ENCODE measurements around the gene ENTHD1. TPM values are rescaled to one million over a fixed set of nuclear protein-coding genes. Genes with fewer than 3 reads are reported as not detected.

ENTHD1 gene
- total and polyA plus RNA-seq, 2 donors (not counting 3 experiments of a cell fraction or from before 2014, with no cell fraction given): not detected

DNA sequence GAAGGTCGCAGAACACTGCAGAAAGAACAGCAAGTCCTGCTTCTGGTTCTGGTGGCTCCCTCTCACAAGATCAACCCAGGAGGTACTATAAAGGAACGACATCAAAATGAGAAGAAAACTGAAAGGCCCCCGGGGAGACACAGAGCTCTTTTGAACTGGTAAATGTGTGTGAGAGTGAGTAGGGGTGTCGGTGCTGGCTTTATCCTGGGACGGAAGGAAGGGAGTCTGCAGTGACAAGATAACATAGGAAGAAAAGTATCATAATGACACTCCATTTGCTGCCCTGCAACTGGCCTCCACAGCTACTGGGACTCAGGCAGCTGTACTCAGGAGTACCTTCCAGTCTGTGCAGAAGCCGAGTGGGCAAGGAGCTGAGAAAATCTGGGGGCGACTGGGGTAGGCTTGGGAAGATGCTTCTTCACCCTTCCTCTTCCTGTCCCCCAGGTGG, 60.9 kb downstream of the ENTHD1 start:
- Histone ChIP-seq H3K9ac (replicated peaks; ENCODE audit: extremely low read depth, insufficient read depth, low read length) (no peak overlapping the region), H3K4me2 (ENCODE audit: insufficient read depth, low read length) (no peak overlapping the region), H3K9me3 (replicated peaks; ENCODE audit: control insufficient read depth, insufficient read depth, low read length) (no peaks in the 10 kb centered on the region), H3K9me1 (replicated peaks; ENCODE audit: control insufficient read depth, extremely low read depth, insufficient read depth, low read length) (no peaks in the 10 kb centered on the region), H2AFZ (ENCODE audit: low read depth, low read length) (no peak overlapping the region), H3K27me3 (ENCODE audit: control insufficient read depth in 2 of 2, insufficient read depth in 2 of 2, low read length in 2 of 2) (peaks cover 4 to 34% of the 10 kb centered on the region in 2 experiments), H3K79me2 (ENCODE audit: control insufficient read depth, insufficient read depth, low read length) (no peaks in the 10 kb centered on the region), H3K36me3 (ENCODE audit: control insufficient read depth in 2 of 2, extremely low read depth in 1 of 2, insufficient read depth in 2 of 2, low read length in 2 of 2) (no peaks in the 10 kb centered on the region), H4K20me1 (replicated peaks; ENCODE audit: control insufficient read depth, extremely low read depth, insufficient read depth, low read length) (no peaks in the 10 kb centered on the region), H3K27ac (ENCODE audit: insufficient read depth, low read depth, low read length) (no peak overlapping the region), H3K4me1 (ENCODE audit: control insufficient read depth, extremely low read depth, insufficient read depth, low read length) (no peaks in the 10 kb centered on the region), H3K4me3 (replicated peaks in 1 of 3; ENCODE audit: insufficient read depth in 1 of 3, low read depth in 1 of 3, low read length in 3 of 3) (no peak overlapping the region)
- TF ChIP-seq, protein P1, sequence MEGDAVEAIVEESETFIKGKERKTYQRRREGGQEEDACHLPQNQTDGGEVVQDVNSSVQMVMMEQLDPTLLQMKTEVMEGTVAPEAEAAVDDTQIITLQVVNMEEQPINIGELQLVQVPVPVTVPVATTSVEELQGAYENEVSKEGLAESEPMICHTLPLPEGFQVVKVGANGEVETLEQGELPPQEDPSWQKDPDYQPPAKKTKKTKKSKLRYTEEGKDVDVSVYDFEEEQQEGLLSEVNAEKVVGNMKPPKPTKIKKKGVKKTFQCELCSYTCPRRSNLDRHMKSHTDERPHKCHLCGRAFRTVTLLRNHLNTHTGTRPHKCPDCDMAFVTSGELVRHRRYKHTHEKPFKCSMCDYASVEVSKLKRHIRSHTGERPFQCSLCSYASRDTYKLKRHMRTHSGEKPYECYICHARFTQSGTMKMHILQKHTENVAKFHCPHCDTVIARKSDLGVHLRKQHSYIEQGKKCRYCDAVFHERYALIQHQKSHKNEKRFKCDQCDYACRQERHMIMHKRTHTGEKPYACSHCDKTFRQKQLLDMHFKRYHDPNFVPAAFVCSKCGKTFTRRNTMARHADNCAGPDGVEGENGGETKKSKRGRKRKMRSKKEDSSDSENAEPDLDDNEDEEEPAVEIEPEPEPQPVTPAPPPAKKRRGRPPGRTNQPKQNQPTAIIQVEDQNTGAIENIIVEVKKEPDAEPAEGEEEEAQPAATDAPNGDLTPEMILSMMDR (IDR thresholded peaks at IDR 0.05; ENCODE audit: extremely low read depth in 1 of 2, insufficient read depth in 1 of 2, low read depth in 1 of 2, low read length in 2 of 2): no peak
- no peak for TF ChIP-seq JUN (IDR thresholded peaks at IDR 0.05; ENCODE audit: borderline replicate concordance, insufficient read depth, insufficient read length, low read depth)
- TF ChIP-seq GATA2 (IDR thresholded peaks at IDR 0.05; ENCODE audit: insufficient read depth, insufficient read length, low read depth, low read length): no peak
- no peak for TF ChIP-seq POLR2AphosphoS5 (IDR thresholded peaks at IDR 0.05; ENCODE audit: insufficient read depth, low read depth, low read length)
- TF ChIP-seq POLR2A (IDR thresholded peaks at IDR 0.05; ENCODE audit: low read depth, low read length): no peak
- TF ChIP-seq MYC (IDR thresholded peaks at IDR 0.05; ENCODE audit: low read depth, low read length): no peak
- TF ChIP-seq EZH2 (IDR thresholded peaks at IDR 0.05; ENCODE audit: borderline replicate concordance, low read depth, low read length, severe bottlenecking): no peak
- no peak for TF ChIP-seq FOS (IDR thresholded peaks at IDR 0.05; ENCODE audit: borderline replicate concordance, insufficient read depth, low read length)
- TF ChIP-seq, protein P2, sequence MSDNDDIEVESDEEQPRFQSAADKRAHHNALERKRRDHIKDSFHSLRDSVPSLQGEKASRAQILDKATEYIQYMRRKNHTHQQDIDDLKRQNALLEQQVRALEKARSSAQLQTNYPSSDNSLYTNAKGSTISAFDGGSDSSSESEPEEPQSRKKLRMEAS (IDR thresholded peaks at IDR 0.05; ENCODE audit: insufficient read depth, insufficient read length): no peak
- ChIA-PET POLR2A (no interaction called here), CTCF (interaction anchor here (0.9 kb wide), 1 partner anchor 25 kb away, joined by 5 read pairs; no protein-coding TSS in a partner anchor)
- BruUV-seq (replicated peaks): no TSS peak
- intact Hi-C loops (cut with micrococcal nuclease) (no loop called here), dilution Hi-C loops (cut with MboI; ENCODE audit: extremely low pct_ligation_motif_present, low sequenced_read_pairs) (no loop called here)
- FAIRE-seq: no peak
- no peak for DNase-seq (ENCODE audit: low read depth, low spot score)
